ENCODE results near the gene MCL1.
"Not testable (repeated sequence)": the region's sequence is repeated elsewhere in the genome, so short reads cannot be mapped to it uniquely, and the experiment has no call there.

Gene MCL1

GRCh38 chr1:150580966-150581365, 1.6 kb upstream of the MCL1 start:
- Histone ChIP-seq H3K79me2 (ENCODE audit: insufficient read depth, low read length) (peaks cover 42% of the 10 kb centered on the region), H3K36me3 (ENCODE audit: insufficient read depth, low read length) (peaks cover 18% of the 10 kb centered on the region), H4K20me1 (ENCODE audit: insufficient read depth, low read length, poor library complexity, severe bottlenecking) (peaks cover 31% of the 10 kb centered on the region), H3K4me1 (ENCODE audit: insufficient read depth, low read length, poor library complexity, severe bottlenecking) (peaks cover 23% of the 10 kb centered on the region), H3K27me3 (ENCODE audit: insufficient read depth, low read length, poor library complexity, severe bottlenecking) (peaks cover 16% of the 10 kb centered on the region)
- not testable (repeated sequence) for H3K4me3 ChIP-seq (ENCODE audit: low read length, poor library complexity, severe bottlenecking); H3K4me2 ChIP-seq (ENCODE audit: low read depth, low read length, poor library complexity, severe bottlenecking); H2AFZ ChIP-seq (ENCODE audit: low read length); H3K9me2 ChIP-seq (replicated peaks; ENCODE audit: low read depth, low read length); H3K9ac ChIP-seq (ENCODE audit: low read depth, low read length, poor library complexity, severe bottlenecking); H3K9me3 ChIP-seq (ENCODE audit: insufficient read depth, low read depth, low read length); H3F3A ChIP-seq (ENCODE audit: low read depth)

DNA sequence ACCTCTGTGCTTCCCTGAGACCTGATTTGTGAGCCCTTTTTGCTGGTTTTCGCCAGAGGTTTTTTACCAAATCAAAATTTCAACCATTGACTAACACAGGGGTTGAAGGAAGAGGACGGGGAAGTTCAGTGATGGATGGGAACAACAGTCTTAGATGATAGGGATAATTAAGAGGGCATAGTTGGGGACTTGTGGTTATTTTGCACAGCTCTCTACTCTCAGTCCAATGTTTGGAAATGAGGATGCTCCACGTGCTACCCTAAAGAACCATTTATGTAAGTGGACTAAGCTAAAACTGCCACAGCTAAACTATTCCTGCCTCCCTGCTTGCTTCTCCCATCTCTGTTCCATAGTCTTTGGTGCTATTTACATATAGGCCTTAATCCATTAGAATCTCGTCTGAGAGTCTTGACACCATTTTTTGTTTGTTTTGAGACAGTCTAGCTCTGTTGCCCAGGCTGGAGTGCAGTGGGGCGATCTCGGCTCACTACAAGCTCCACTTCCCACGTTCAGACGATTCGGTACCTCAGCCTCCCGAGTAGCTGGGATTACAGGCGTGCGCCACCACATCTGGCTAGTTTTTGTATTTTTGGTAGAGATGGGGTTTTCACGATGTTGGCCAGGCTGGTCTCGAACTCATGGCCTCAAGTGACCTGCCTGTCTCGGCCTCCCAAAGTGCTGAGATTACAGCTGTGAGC, 684 bp upstream of the MCL1 start:
- no peaks in the 10 kb centered on the region for H3F3A ChIP-seq (ENCODE audit: low read depth)
- H3K4me3 ChIP-seq (ENCODE audit: low read length, poor library complexity, severe bottlenecking) = peak overlapping the region; percentile 97
- TF ChIP-seq, protein P1, sequence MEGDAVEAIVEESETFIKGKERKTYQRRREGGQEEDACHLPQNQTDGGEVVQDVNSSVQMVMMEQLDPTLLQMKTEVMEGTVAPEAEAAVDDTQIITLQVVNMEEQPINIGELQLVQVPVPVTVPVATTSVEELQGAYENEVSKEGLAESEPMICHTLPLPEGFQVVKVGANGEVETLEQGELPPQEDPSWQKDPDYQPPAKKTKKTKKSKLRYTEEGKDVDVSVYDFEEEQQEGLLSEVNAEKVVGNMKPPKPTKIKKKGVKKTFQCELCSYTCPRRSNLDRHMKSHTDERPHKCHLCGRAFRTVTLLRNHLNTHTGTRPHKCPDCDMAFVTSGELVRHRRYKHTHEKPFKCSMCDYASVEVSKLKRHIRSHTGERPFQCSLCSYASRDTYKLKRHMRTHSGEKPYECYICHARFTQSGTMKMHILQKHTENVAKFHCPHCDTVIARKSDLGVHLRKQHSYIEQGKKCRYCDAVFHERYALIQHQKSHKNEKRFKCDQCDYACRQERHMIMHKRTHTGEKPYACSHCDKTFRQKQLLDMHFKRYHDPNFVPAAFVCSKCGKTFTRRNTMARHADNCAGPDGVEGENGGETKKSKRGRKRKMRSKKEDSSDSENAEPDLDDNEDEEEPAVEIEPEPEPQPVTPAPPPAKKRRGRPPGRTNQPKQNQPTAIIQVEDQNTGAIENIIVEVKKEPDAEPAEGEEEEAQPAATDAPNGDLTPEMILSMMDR (conservative IDR thresholded peaks at IDR 0.05; ENCODE audit: low read length) = no peak
- no peak for TF ChIP-seq EZH2phosphoT487 (IDR thresholded peaks at IDR 0.05; ENCODE audit: borderline replicate concordance)
- H3K9me2 ChIP-seq (replicated peaks; ENCODE audit: low read depth, low read length) = no peaks in the 10 kb centered on the region
- no peaks in the 10 kb centered on the region for H3K9me3 ChIP-seq (ENCODE audit: insufficient read depth, low read depth, low read length)
- peaks cover 50% of the 10 kb centered on the region for H3K79me2 ChIP-seq (ENCODE audit: insufficient read depth, low read length)
- H4K20me1 ChIP-seq (ENCODE audit: insufficient read depth, low read length, poor library complexity, severe bottlenecking) = peaks cover 40% of the 10 kb centered on the region
- peak overlapping the region; percentile 39 for H2AFZ ChIP-seq (ENCODE audit: low read length)
- H3K4me1 ChIP-seq (ENCODE audit: insufficient read depth, low read length, poor library complexity, severe bottlenecking) = peaks cover 32% of the 10 kb centered on the region
- H3K36me3 ChIP-seq (ENCODE audit: insufficient read depth, low read length) = peaks cover 27% of the 10 kb centered on the region
- H3K9ac ChIP-seq (ENCODE audit: low read depth, low read length, poor library complexity, severe bottlenecking) = peak overlapping the region; percentile 97
- H3K27me3 ChIP-seq (ENCODE audit: insufficient read depth, low read length, poor library complexity, severe bottlenecking) = peaks cover 16% of the 10 kb centered on the region
- H3K4me2 ChIP-seq (ENCODE audit: low read depth, low read length, poor library complexity, severe bottlenecking) = peak overlapping the region; percentile 74

- H3K79me2 ChIP-seq (ENCODE audit: insufficient read depth, low read length) = peaks cover 66% of the 10 kb centered on the region
- H3K4me1 ChIP-seq (ENCODE audit: insufficient read depth, low read length, poor library complexity, severe bottlenecking) = peaks cover 42% of the 10 kb centered on the region
- peaks cover 56% of the 10 kb centered on the region for H4K20me1 ChIP-seq (ENCODE audit: insufficient read depth, low read length, poor library complexity, severe bottlenecking)
- no peaks in the 10 kb centered on the region for H3K9me2 ChIP-seq (replicated peaks; ENCODE audit: low read depth, low read length)
- H3K4me3 ChIP-seq (ENCODE audit: low read length, poor library complexity, severe bottlenecking) = peak overlapping the region; percentile 97
- H3K4me2 ChIP-seq (ENCODE audit: low read depth, low read length, poor library complexity, severe bottlenecking) = peak overlapping the region; percentile 99
- TF ChIP-seq, protein P1 (conservative IDR thresholded peaks at IDR 0.05; ENCODE audit: low read length) = no peak
- TF ChIP-seq EZH2phosphoT487 (IDR thresholded peaks at IDR 0.05; ENCODE audit: borderline replicate concordance) = no peak
- H3F3A ChIP-seq (ENCODE audit: low read depth) = no peaks in the 10 kb centered on the region
- H3K9ac ChIP-seq (ENCODE audit: low read depth, low read length, poor library complexity, severe bottlenecking) = peak overlapping the region; percentile 97
- no peak overlapping the region for H2AFZ ChIP-seq (ENCODE audit: low read length)
- H3K9me3 ChIP-seq (ENCODE audit: insufficient read depth, low read depth, low read length) = no peaks in the 10 kb centered on the region
- H3K27me3 ChIP-seq (ENCODE audit: insufficient read depth, low read length, poor library complexity, severe bottlenecking) = peaks cover 16% of the 10 kb centered on the region
- H3K36me3 ChIP-seq (ENCODE audit: insufficient read depth, low read length) = peaks cover 41% of the 10 kb centered on the region
Observed at GRCh38 chr1:150578272-150579109, 919 bp downstream of the MCL1 start.
